Testis (tissue), 2 donors: ENCODE data around the gene GTF2F1.

Source experiments
- POLR2A ChIP-seq: fragments of 450-650 bp; IDR thresholded peaks from one replicate; pipeline ENCODE4 v1.6.1; 2017; ENCODE audit warnings: antibody characterized with exemption, mild to moderate bottlenecking, moderate library complexity
- TF ChIP-seq, protein P1 (sequence below), 3 experiments: fragments of 450-650 bp in 2 of 3; fragments of 200-600 bp in 1 of 3; sonication (generic) in 1 of 3; IDR thresholded peaks; one replicate each; pipeline ENCODE4 v1.5.1; 2016 to 2019; ENCODE audit warnings: antibody characterized with exemption in 3 of 3, mild to moderate bottlenecking in 2 of 3, moderate library complexity in 1 of 3

DNA sequence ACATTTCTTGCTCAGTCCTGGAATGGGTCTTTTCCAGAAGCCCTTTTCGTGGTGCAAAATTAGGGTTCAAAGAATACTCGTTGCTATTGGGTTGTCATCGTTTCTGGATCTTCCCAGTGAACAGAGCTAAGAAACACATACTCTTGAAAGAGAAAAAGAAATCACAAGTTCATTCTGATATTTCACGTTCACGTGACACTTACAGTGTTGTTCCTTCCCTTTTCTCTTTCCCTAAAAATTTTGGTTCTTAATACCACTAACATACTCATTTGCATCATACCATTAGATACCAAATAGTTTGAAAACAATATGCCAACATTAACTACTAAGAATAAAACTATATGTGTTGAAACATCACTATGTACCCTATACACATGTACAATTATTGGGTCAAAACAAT is 13.4 kb upstream of the GTF2F1 start:
- TF ChIP-seq, protein P1, sequence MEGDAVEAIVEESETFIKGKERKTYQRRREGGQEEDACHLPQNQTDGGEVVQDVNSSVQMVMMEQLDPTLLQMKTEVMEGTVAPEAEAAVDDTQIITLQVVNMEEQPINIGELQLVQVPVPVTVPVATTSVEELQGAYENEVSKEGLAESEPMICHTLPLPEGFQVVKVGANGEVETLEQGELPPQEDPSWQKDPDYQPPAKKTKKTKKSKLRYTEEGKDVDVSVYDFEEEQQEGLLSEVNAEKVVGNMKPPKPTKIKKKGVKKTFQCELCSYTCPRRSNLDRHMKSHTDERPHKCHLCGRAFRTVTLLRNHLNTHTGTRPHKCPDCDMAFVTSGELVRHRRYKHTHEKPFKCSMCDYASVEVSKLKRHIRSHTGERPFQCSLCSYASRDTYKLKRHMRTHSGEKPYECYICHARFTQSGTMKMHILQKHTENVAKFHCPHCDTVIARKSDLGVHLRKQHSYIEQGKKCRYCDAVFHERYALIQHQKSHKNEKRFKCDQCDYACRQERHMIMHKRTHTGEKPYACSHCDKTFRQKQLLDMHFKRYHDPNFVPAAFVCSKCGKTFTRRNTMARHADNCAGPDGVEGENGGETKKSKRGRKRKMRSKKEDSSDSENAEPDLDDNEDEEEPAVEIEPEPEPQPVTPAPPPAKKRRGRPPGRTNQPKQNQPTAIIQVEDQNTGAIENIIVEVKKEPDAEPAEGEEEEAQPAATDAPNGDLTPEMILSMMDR (IDR thresholded peaks at IDR 0.05) = no peak
- TF ChIP-seq POLR2A = no peak
